HG03520 (cell line): ENCODE measurements around the gene NOL3.

ENCODE experiments used
- ATAC-seq: cut with Tn5 transposase; IDR thresholded peaks from one replicate; pipeline ENCODE4 v1.9.1; 2021; ENCODE audit warnings: mild to moderate bottlenecking, moderate library complexity; ENCODE audit not compliant: unreplicated experiment

Gene NOL3

DNA sequence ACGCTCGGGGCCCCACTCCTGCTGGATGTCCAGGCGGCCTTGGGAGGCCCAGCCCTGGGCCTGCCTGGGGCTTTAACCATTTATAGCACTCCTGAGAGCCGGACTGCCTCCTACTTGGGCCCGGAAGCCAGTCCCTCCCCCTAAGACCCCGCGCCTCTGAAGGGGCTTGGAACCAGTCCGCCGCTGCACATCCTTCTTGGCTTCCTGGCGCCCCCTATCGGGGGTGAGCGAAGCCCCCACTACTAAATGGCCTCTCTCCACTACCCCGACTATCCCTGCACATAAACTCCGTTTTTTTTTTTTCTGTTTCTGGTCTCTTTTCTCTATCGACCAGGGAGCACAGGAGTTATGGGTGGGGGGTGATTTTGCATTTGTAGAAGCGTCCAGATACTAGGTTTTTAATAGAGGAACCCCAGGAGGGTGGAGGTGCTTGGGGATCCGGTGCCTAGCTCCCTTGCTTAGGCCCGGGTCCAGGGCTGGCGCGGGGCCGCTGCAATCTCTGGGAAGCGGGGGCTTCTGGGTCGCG lies 633 bp upstream of the NOL3 start:
- no peak for ATAC-seq

DNA sequence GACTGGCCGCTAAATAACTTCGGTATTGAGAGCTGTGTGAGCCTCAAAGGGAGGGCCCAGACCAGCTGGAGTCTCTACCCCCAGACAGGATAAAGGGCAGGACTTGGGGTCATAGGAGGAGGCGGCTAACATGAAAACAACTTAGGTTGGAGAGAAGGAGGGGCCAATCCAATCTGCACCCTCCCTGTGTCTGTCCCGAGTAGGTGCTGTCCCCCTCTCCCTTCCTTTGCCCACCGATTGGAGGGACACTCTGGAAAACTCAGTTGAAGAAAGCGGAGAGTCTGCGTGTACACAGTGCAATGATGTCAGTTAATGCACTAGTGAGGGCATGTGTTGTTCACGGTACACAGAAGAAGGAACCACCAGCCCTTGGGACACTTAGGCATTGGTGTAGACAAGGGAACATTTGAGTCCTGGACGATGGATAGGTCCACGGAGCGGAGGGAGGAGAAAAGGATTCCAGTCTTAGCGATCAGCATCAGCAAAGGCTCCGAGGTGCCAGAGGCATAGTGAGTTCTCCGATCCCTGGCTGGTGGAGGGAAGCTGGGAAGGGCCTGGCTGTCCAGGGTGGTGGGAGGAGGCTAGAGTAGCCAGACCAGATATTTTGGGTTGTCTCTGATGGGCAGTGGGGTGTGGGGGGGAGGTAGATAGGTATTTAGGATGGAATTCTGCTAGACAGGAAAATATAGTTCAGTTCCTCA lies 761 bp downstream of the NOL3 start:
- no peak for ATAC-seq

DNA sequence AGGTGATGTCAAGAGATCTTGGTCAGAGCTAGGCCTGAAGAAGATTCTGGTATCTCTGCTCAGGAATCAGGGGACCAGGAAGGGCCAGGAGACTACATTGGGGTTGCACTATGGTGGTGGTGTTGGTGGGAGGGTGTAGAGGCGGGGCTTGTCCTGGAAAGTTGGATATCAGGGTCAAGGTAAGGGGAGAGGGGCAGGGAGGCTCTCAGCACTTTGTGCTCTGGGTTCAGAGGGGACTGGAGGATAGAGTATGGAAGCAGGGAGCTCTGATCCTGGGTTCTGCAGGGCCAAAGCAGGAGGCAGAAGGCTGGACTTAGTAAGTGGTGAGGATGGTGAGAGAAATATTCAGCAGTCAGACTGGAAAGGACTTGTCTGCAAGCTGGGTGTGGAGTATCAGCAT lies 3.0 kb downstream of the NOL3 start:
- ATAC-seq = no peak

GRCh38 chr16:67173808-67174705 lies 3.7 kb downstream of the NOL3 start:
- no peak for ATAC-seq

GRCh38 chr16:67174706-67175231 lies 4.4 kb downstream of the NOL3 start:
- no peak for ATAC-seq

- no peak for ATAC-seq
Measured at GRCh38 chr16:67176662-67177061, 6.3 kb downstream of the NOL3 start.

DNA sequence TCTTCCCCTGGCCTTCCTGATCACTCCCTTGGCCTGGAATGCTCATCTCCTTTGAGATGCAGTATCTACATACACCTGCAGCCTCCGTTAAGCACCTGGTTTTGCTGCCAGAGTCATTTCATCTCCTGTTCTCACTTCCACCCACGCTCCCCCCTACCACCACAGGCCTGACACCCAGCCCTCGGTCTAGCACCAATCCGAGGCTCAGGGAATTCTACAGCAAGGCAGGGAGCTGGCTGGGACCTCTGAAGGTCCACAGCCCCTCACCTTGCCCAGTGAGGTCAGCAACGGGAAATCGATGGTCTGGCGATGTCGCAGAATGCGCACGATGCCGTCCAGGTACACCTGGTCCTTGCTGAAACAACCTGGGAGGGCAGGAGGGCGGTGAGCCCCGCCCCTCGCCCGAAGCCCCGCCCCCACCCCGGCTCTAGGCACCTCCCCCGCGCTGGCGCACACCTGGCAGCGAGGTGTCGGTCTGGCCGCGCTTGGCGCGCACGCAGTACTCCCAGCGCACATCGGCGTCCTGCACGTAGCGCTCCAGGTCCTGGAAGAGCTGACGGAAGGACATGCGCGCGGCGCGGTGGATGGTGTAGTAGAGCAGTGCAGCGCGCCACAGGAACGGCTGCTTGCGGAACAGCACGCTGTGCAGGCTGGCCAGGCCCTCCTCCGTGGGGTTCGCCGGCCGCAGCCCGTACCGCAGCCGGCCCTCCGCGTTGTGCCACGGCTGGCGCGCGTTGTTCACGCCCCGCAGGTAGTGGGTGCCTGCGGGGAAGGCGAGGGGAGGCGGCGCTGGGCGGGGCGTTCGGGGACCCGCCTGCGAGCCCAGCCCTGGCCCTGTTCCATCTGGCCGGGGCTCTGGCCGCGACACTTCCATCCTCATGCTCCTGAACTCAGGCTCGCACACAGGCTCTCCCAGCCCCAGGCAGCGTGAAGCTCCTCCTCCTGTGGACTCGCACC lies 7.7 kb downstream of the NOL3 start:
- ATAC-seq = no peak

- no peak for ATAC-seq
Measured at GRCh38 chr16:67179421-67180080, 9.2 kb downstream of the NOL3 start.

DNA sequence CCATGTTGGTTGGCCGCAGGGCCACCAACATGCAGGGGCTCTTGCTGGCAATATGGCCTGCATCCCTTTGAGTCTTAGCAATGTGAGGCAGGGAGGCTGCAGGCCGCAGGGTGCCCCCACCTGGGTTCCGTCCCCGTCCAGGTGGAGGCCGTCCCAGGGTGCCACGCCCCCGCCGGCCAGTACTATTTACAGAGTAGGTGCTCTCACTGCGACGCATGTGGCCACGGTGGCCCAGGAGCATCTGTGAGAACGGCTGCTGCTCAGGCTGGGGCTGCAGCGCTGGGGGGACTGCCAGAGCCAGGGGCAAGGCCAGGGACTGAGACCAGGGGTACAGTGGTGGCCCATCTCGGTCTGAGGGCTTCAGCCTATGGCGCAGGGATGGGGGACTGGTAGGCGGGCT lies 9.8 kb downstream of the NOL3 start:
- ATAC-seq = no peak

DNA sequence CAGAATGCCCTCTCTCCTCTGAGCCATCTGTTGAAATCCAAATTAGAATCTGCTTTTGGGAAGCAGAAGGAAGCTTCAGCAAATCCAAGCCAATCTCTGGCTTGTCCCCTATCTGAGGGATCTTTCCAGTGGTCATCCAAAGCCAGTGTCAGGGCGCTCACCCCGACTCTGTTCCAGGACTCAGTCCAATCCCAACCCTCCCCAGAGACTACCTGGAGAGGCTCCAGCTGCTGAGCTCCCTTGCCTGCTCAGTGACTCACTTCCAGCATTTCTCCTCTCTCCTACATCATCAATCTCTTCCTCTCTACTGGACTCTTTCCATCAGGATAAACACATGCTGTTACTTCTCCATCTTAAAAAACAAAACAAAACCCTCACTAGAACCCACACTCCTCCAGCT lies 11.0 kb downstream of the NOL3 start:
- ATAC-seq = no peak

GRCh38 chr16:67182288-67182687 lies 11.9 kb downstream of the NOL3 start:
- ATAC-seq = no peak

- ATAC-seq = no peak
Measured at GRCh38 chr16:67183284-67183626, 12.9 kb downstream of the NOL3 start.

GRCh38 chr16:67183627-67184452 lies 13.5 kb downstream of the NOL3 start, which contains the start of gene MATCAP1:
TSS of gene MATCAP1 (minus strand) at chr16:67183963. CDS start at chr16:67180610, 3,353 bp downstream.
- peak; percentile 84 for ATAC-seq

GRCh38 chr16:67184453-67184994 lies 14.2 kb downstream of the NOL3 start:
- ATAC-seq = no peak

DNA sequence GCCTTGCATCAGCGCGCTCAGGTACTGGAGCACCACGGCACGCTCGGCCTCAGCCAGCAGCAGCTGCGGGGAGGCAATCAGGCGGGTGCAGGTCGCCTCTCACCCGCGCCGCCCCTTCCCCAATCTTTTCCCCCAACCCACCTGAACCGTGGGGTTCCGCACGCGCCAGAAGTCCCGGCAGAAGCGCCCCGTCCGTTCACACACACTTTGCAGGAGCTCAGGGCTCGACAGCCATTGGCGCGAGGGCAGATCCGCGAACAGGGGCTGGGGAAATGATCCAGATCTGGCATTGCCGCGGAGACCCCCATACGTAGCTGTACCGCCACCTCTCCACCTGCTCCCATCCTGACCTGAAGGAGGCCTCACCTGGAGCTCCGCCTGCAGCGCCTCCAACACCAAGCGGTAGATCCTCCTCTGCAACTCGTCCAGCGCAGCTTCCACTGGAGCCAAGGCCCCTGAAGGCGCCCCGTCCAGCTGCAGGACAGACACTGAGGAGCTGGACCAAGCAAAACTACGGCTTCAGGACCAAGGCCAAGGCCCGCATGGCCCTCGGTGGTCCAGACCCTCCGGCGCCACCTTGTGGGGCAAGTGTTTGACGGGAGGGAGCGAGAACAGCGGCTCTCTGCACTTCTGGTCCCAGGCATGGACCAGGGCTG lies 14.8 kb downstream of the NOL3 start:
- ATAC-seq = no peak

GRCh38 chr16:67185651-67186134 lies 15.4 kb downstream of the NOL3 start:
- ATAC-seq = no peak

DNA sequence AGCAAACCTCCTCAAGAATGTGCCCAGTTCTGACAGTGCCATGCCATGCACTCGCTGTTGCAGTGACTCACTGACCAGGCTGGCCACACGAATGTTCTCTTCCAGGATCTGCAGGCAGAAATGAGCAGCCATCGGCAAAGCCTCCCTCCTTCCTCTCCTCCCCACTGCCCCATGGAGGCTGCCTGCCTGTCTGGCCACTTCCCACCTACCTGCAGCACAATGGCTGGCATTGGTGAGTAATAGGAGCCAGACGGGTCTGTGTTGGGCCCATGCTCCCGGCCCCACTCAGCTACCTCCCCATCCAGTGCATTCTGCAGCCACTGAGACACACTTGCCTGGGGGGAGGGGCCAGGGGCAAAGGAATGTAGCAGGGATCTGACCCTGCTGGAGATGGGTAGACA lies 16.2 kb downstream of the NOL3 start:
- no peak for ATAC-seq

DNA sequence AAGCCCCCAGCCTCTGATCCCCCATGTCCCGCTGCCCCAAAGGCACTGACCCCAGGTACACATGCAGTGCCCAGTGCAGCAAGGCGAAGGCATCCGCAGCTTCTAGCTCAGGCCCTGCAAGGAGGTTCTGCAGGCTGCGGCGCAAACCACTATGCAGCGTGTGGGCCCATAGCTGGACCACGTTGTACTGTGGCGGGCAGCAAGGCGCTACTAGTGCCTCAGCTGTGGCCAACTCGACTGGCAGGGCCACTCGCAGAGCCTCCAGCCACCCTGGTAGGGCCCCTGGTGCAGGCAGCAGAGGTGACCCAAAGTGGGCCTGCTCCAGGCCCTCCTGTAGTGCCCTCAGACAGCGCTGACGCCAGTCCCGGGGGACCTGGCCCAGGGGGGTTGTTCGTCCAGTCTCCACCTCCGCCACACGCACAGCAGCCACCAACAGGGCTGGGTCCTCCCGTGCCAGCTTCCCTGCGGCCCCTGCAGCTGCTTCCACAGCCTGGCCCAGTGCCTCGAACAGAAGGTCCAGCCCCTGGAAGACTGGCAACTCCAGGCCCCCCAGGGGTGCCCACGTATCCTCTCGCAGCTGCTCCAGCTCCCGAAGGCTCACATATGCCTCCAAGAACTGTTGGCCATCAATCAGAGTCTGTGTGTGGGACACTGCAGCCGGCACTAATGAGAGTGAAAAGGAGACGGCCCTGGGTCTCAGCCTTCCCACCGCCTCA lies 17.0 kb downstream of the NOL3 start:
- no peak for ATAC-seq
